Heart left ventricle (tissue), 16 donors: ENCODE results near the gene TOR3A. TPM values are rescaled to one million over a fixed set of nuclear protein-coding genes. Genes with fewer than 3 reads are reported as not detected.

Source experiments
- ATAC-seq, 4 donors: fragments of 200-7000 bp; cut with Tn5 transposase; one replicate each; pipeline ENCODE4 v1.9.1; 2020 to 2022; ENCODE audit warnings: moderate library complexity in 4 of 4, mild to moderate bottlenecking in 3 of 4, moderate number of reproducible peaks in 1 of 4
- DNase-seq, 5 donors: peaks; one replicate each; pipeline ENCODE4 v3.0.0-alpha.2; 2020
- H3K27ac ChIP-seq, 12 donors: fragments of 200-600 bp; sonication (generic) in 4 of 12; one replicate each; pipeline versions ENCODE4 v1.5.0 to v1.8.0; 2016 to 2022; ENCODE audit warnings: mild to moderate bottlenecking in 2 of 12
- H3K27me3 ChIP-seq, 9 donors: fragments of 200-600 bp; sonication (generic) in 2 of 9; one replicate each; pipeline versions ENCODE4 v1.5.1 to v1.8.0; 2016 to 2022; ENCODE audit warnings: mild to moderate bottlenecking in 3 of 9
- H3K36me3 ChIP-seq, 9 donors: fragments of 200-600 bp; sonication (generic) in 2 of 9; one replicate each; pipeline versions ENCODE4 v1.5.0 to v1.8.0; 2018 to 2022; ENCODE audit warnings: mild to moderate bottlenecking in 2 of 9
- H3K4me1 ChIP-seq, 12 donors: fragments of 200-600 bp; sonication (generic) in 4 of 12; one replicate each; pipeline versions ENCODE4 v1.5.0 to v1.8.0; 2016 to 2022; ENCODE audit warnings: mild to moderate bottlenecking in 3 of 12
- H3K4me3 ChIP-seq, 12 donors: fragments of 200-600 bp; sonication (generic) in 4 of 12; one replicate each; pipeline versions ENCODE4 v1.5.0 to v1.8.0; 2017 to 2022; ENCODE audit warnings: mild to moderate bottlenecking in 9 of 12, moderate library complexity in 4 of 12
- H3K9me3 ChIP-seq, 12 donors: fragments of 200-600 bp; sonication (generic) in 4 of 12; one replicate each; pipeline versions ENCODE4 v1.5.0 to v1.8.0; 2016 to 2022; ENCODE audit warnings: mild to moderate bottlenecking in 1 of 12
- POLR2A ChIP-seq, 2 donors: fragments of 450-650 bp; IDR thresholded peaks; one replicate each; pipeline ENCODE4 v1.6.1; 2017; ENCODE audit warnings: antibody characterized with exemption in 2 of 2, mild to moderate bottlenecking in 2 of 2, moderate library complexity in 2 of 2
- WGBS, 4 donors: extraction: QIAGEN DNeasy Blood & Tissue Kit in 2 of 4; methylation state at CpG; one replicate each; pipeline versions ENCODE4 v1.1.5 to v1.1.7; 2013 to 2018; 5-methylcytosine and 5-hydroxymethylcytosine counted together
- intact Hi-C, 10 donors: fragments of 100-400 bp; cut with DNase I; formaldehyde crosslinking; loops; one replicate each; pipeline versions ENCODE4 v1.11.1 to v1.14.2; 2022
- polyA plus RNA-seq, 2 donors: library from polyadenylated mRNA; stranded (reverse); fragments of 200-250 nt; gene quantifications; one replicate each; pipeline ENCODE4 v1.2.3, GENCODE V29; 2013
- total RNA-seq, 9 donors: library from RNA; depleted of rRNA in 2 of 9; stranded (reverse); fragments of >200 nt in 2 of 9; fragmentation: NEBNext Ultra II Directional in 3 of 9; extraction: Animal tissue kit (Norgen Biotek cat#: 25700) in 3 of 9; gene quantifications; one replicate each; pipeline versions ENCODE4 v1.1.0 to v1.2.4, GENCODE V29; 2016 to 2023
- TF ChIP-seq, protein P1 (sequence below), 12 donors: fragments of 200-600 bp; sonication (generic) in 4 of 12; IDR thresholded peaks; one replicate each; pipeline versions ENCODE4 v1.5.0 to v1.8.0; 2018 to 2022; ENCODE audit warnings: antibody characterized with exemption in 12 of 12, mild to moderate bottlenecking in 5 of 12
- donor health status: ischemic (EF 13 %, LVEDD 7.1; RV severe dilation, severe dysfunction).
- donor health status: healthy with polysubstance abuse.
- donor health status: DM: no; HTN: yes; CAD: no.
- donor health status: DM: no; HTN: no; CAD: no.
- donor health status: ischemic (EF 25% LVEDD 6.9; RV normal size, moderate dysfunction).
- donor health status: ischemic (EF 25% LVEDD 5.7; RV mildly dilated, moderate dysfunction).
- donor health status: healthy.
- donor health status: DM: yes; HTN: yes; CAD: no.
- donor health status: ischemic (EF 35%, LVEDD 5.7; RV mildly dilated, moderate dysfunction).
- donor health status: nonischemic (EF 11% LVEDD 7.7; RV severe dilation, severe dysfunction).
- donor health status: DM: yes; HTN: yes; CAD: no.
- donor health status: PGD.
- donor health status: ischemic (EF 29% LVEDD 5.4; RV normal size, mild dysfunction).
- donor health status: nonischemic (EF 23%, LVEDD 6.1; RV moderate dilation, normal function).

Gene TOR3A
- total and polyA plus RNA-seq, 11 donors, result 3.8 to 22.4 (median 9.9) TPM

- Histone ChIP-seq H3K27me3 (no peaks in the 10 kb centered on the region), H3K9me3 (no peaks in the 10 kb centered on the region), H3K4me3 (no peak overlapping the region), H3K4me1 (peaks cover 0 to 17% (median 0%) of the 10 kb centered on the region in 12 donors), H3K27ac (peak overlapping the region in 1 of 12 donors; percentile 4), H3K36me3 (peaks cover 0 to 26% (median 0%) of the 10 kb centered on the region in 9 donors)
- ATAC-seq (peak in 1 of 4 donors; percentile 28), DNase-seq (no peak)
- intact Hi-C loops, result no loop called here
- WGBS, 4 donors, result 71 to 89% (median 83%) methylated on average over 1 of the region's 1 CpG
- TF ChIP-seq, protein P1, sequence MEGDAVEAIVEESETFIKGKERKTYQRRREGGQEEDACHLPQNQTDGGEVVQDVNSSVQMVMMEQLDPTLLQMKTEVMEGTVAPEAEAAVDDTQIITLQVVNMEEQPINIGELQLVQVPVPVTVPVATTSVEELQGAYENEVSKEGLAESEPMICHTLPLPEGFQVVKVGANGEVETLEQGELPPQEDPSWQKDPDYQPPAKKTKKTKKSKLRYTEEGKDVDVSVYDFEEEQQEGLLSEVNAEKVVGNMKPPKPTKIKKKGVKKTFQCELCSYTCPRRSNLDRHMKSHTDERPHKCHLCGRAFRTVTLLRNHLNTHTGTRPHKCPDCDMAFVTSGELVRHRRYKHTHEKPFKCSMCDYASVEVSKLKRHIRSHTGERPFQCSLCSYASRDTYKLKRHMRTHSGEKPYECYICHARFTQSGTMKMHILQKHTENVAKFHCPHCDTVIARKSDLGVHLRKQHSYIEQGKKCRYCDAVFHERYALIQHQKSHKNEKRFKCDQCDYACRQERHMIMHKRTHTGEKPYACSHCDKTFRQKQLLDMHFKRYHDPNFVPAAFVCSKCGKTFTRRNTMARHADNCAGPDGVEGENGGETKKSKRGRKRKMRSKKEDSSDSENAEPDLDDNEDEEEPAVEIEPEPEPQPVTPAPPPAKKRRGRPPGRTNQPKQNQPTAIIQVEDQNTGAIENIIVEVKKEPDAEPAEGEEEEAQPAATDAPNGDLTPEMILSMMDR (IDR thresholded peaks at IDR 0.05), result no peak
- TF ChIP-seq POLR2A (IDR thresholded peaks at IDR 0.05), result no peak
Observed at GRCh38 chr1:179048339-179049124, 33.3 kb upstream of the TOR3A start.

GRCh38 chr1:179052776-179053175, 29.1 kb upstream of the TOR3A start:
- H3K4me1 ChIP-seq, result peaks cover 0 to 9% (median 0%) of the 10 kb centered on the region in 12 donors
- peaks cover 0 to 45% (median 22%) of the 10 kb centered on the region in 9 donors for H3K36me3 ChIP-seq
- peaks cover 0 to 5% (median 0%) of the 10 kb centered on the region in 12 donors for H3K9me3 ChIP-seq
- WGBS, 4 donors, result 77 to 88% (median 85%) methylated on average over 2 of the region's 2 CpGs
- TF ChIP-seq, protein P1 (IDR thresholded peaks at IDR 0.05), result no peak
- TF ChIP-seq POLR2A (IDR thresholded peaks at IDR 0.05), result no peak
- no peak overlapping the region for H3K27ac ChIP-seq
- DNase-seq, result no peak
- ATAC-seq, result no peak
- H3K27me3 ChIP-seq, result no peaks in the 10 kb centered on the region
- H3K4me3 ChIP-seq, result no peak overlapping the region
- intact Hi-C loops, result no loop called here

DNA sequence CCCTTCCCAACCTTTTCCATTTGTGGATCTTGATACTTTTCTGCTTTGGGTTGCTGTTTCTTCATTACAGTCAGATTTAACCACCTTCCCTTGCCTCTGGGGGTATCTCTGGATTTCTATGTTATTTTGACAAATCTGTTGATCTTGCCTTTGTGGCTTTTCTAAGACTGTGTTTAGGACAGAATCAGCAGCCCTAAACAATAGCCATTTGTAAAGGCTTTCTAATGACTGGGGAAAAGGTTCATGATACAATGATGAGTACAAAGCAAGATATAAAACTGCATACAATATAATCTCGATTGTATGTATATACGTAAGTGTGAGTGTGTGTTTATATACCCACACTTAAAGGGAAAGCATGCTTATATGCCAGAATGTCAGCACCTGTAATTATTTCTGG, 28.4 kb upstream of the TOR3A start:
- 87 to 95% (median 93%) methylated on average over 2 of the region's 2 CpGs for WGBS, 4 donors
- peaks cover 0 to 45% (median 22%) of the 10 kb centered on the region in 9 donors for H3K36me3 ChIP-seq
- H3K4me1 ChIP-seq, result peaks cover 0 to 3% (median 0%) of the 10 kb centered on the region in 12 donors
- TF ChIP-seq, protein P1 (IDR thresholded peaks at IDR 0.05), result no peak
- no peak for TF ChIP-seq POLR2A (IDR thresholded peaks at IDR 0.05)
- H3K27me3 ChIP-seq, result no peaks in the 10 kb centered on the region
- H3K4me3 ChIP-seq, result no peak overlapping the region
- DNase-seq (no peak), ATAC-seq (no peak)
- peaks cover 0 to 5% (median 0%) of the 10 kb centered on the region in 12 donors for H3K9me3 ChIP-seq
- intact Hi-C loops, result no loop called here
- no peak overlapping the region for H3K27ac ChIP-seq

DNA sequence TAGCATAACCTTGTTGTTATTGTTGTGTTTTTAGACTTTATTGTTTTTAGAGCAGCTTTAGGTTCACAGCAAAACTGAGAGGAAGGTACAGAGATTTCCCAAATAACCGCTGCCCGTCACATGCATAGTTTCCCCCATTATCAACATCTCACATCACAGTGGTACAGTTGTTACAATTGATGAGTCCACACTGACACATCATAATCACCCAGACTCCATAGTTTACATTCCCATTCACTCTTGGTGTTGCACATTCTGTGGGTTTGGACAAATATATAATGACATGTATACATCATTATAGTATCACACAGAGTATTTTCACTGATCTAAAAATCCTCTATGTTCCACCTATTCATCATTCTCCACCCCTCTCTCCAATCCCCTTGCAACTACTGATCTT, 25.9 kb upstream of the TOR3A start:
- WGBS, 4 donors, result 94 to 98% (median 98%) methylated on average over 2 of the region's 2 CpGs
- peaks cover 0 to 5% (median 0%) of the 10 kb centered on the region in 12 donors for H3K9me3 ChIP-seq
- peaks cover 0 to 40% (median 22%) of the 10 kb centered on the region in 9 donors for H3K36me3 ChIP-seq
- intact Hi-C loops, result no loop called here
- H3K4me3 ChIP-seq, result no peak overlapping the region
- TF ChIP-seq POLR2A (IDR thresholded peaks at IDR 0.05), result no peak
- TF ChIP-seq, protein P1 (IDR thresholded peaks at IDR 0.05), result no peak
- no peaks in the 10 kb centered on the region for H3K27me3 ChIP-seq
- H3K4me1 ChIP-seq, result peaks cover 0 to 6% (median 0%) of the 10 kb centered on the region in 12 donors
- no peak overlapping the region for H3K27ac ChIP-seq
- ATAC-seq (no peak), DNase-seq (no peak)
